GM12878 (cell line): ENCODE measurements around the gene NR2F6. TPM values are rescaled to one million over a fixed set of nuclear protein-coding genes. Genes with fewer than 3 reads are reported as not detected.

Source experiments
- ATAC-seq: fragments of 200-7000 bp; cut with Tn5 transposase; 3 replicates; pipeline ENCODE4 v1.9.1; 2020; ENCODE audit warnings: mild to moderate bottlenecking, moderate library complexity
- BruUV-seq: library from RNA; stranded (reverse); fragments of 400-500 nt; replicated peaks from 2 replicates; lab custom pipeline; 2021; lab: Mats Ljungman, UMichigan
- CTCF ChIA-PET: fragments of 300-600 bp; sonication (Branson Sonifier 250); formaldehyde crosslinking; extraction: SDS; loops from one replicate; lab custom pipeline; 2021; ENCODE audit warnings: inconsistent platforms; lab: Yijun Ruan, JAX
- POLR2A ChIA-PET: fragments of 350-600 bp; formaldehyde crosslinking; extraction: SDS; loops from one replicate; lab custom pipeline; 2021; ENCODE audit warnings: inconsistent platforms; lab: Charles Lee
- RAD21 ChIA-PET: fragments of 300-600 bp; sonication (Branson Sonifier 250); formaldehyde crosslinking; loops from one replicate; lab custom pipeline; 2023; ENCODE audit warnings: antibody characterized with exemption; ENCODE audit not compliant: unreplicated experiment; lab: Charles Lee
- SMC1A ChIA-PET: fragments of 300-600 bp; sonication (Branson Sonifier 250); formaldehyde crosslinking; loops from one replicate; lab custom pipeline; 2023; ENCODE audit not compliant: unreplicated experiment, uncharacterized antibody; lab: Charles Lee
- DNase-seq: peaks from one replicate; pipeline ENCODE4 v3.0.0-alpha.2; 2011; ENCODE audit warnings: low read depth, low spot score
- FAIRE-seq: peaks from 3 replicates; lab custom pipeline; 2011; peaks lifted over from hg19 to GRCh38; lab: Jason Lieb, UNC
- H2AFZ ChIP-seq: 2 replicates; pipeline ENCODE4 v1.6.0; 2011; ENCODE audit warnings: low read depth, low read length, control low read depth; ENCODE audit not compliant: control insufficient read depth
- H3K27ac ChIP-seq: 2 replicates; pipeline ENCODE4 v1.5.1; 2011; ENCODE audit warnings: control low read depth; ENCODE audit not compliant: control insufficient read depth, insufficient read depth
- H3K27me3 ChIP-seq, 2 experiments: replicated peaks in 1 of 2; 2 replicates each; pipeline versions ENCODE4 v1.6.0 to v1.6.1; 2011; ENCODE audit warnings: low read length in 1 of 2; ENCODE audit not compliant: control insufficient read depth in 2 of 2, insufficient read depth in 2 of 2
- H3K36me3 ChIP-seq, 2 experiments: 2 replicates each; pipeline ENCODE4 v1.5.1; 2011; ENCODE audit warnings: low read length in 1 of 2; ENCODE audit not compliant: control insufficient read depth in 2 of 2, insufficient read depth in 2 of 2
- H3K4me1 ChIP-seq: 2 replicates; pipeline ENCODE4 v1.6.1; 2011; ENCODE audit warnings: mild to moderate bottlenecking, low read length, moderate library complexity, mixed read lengths; ENCODE audit not compliant: control insufficient read depth, insufficient read depth
- H3K4me2 ChIP-seq: 2 replicates; pipeline ENCODE4 v1.6.0; 2011; ENCODE audit warnings: control low read depth; ENCODE audit not compliant: control insufficient read depth, insufficient read depth
- H3K4me3 ChIP-seq: fragments of 200-600 bp; sonication (generic); 2 replicates; pipeline ENCODE4 v1.5.1; 2016
- H3K79me2 ChIP-seq: 2 replicates; pipeline ENCODE4 v1.6.0; 2011; ENCODE audit warnings: low read length; ENCODE audit not compliant: control insufficient read depth, insufficient read depth
- H3K9ac ChIP-seq: 2 replicates; pipeline ENCODE4 v1.8.0; 2011; ENCODE audit warnings: low read length, control low read depth, mixed read lengths; ENCODE audit not compliant: control insufficient read depth, insufficient read depth
- H3K9me3 ChIP-seq: replicated peaks from 3 replicates; pipeline ENCODE4 v1.5.1; 2011; ENCODE audit warnings: mild to moderate bottlenecking, low read length; ENCODE audit not compliant: control insufficient read depth, insufficient read depth
- H4K20me1 ChIP-seq: 2 replicates; pipeline ENCODE4 v1.6.0; 2011; ENCODE audit not compliant: control insufficient read depth, insufficient read depth
- SUPT20H ChIP-seq: IDR thresholded peaks from 2 replicates; pipeline ENCODE4 v1.6.1; 2011; ENCODE audit warnings: low read depth, mild to moderate bottlenecking, low read length, moderate library complexity, borderline replicate concordance; ENCODE audit not compliant: control insufficient read depth
- TBL1XR1 ChIP-seq: IDR thresholded peaks from 2 replicates; pipeline ENCODE4 v1.6.1; 2012; ENCODE audit warnings: low read depth, low read length, improper control_type of control experiment
- WGBS: methylation state at CpG from one replicate; pipeline ENCODE4 v1.1.6; 2016; ENCODE audit warnings: low lambda C conversion rate; ENCODE audit not compliant: insufficient replicate concordance, insufficient coverage; ENCODE audit errors: missing lambda C conversion rate; 5-methylcytosine and 5-hydroxymethylcytosine counted together
- in situ Hi-C: fragments of 300-500 bp; cut with MboI; formaldehyde crosslinking; loops from 9 replicates; pipeline ENCODE4 v1.14.3; 2018; ENCODE audit warnings: mixed read lengths
- intact Hi-C: fragments of 100-400 bp; cut with micrococcal nuclease; formaldehyde crosslinking; loops from one replicate; pipeline ENCODE4 v1.14.2; 2022; ENCODE audit not compliant: unreplicated experiment
- polyA plus RNA-seq, 11 experiments: library from polyadenylated mRNA; depleted of rRNA in 4 of 11; unstranded in 6 of 11; stranded (reverse) in 5 of 11; fragments of >200 nt; fragmentation: Nextera tagmentation in 4 of 11; fragmentation: Illumina TruSeq in 1 of 11; extraction: Ambion mirVana in 4 of 11; extraction: Trizol in 1 of 11; gene quantifications; 1 replicate in 1 of 11; 2 replicates in 10 of 11; pipeline versions ENCODE4 v1.2.1 to v1.2.3, GENCODE V29; 2011 to 2016; ENCODE audit warnings: inconsistent platforms in 2 of 11, missing spikeins in 2 of 11, low read depth in 1 of 11
- total RNA-seq, 4 experiments: library from RNA; depleted of rRNA in 3 of 4; stranded (reverse); fragments of >200 nt in 3 of 4; fragmentation: Illumina TruSeq in 1 of 4; extraction: Trizol in 1 of 4; gene quantifications; 2 replicates each; pipeline versions ENCODE4 v1.2.1 to v1.2.3, GENCODE V29; 2013 to 2021
- TF ChIP-seq, protein P1 (sequence below): fragments of 450-650 bp; IDR thresholded peaks from 2 replicates; pipeline ENCODE4 v1.6.1; 2017; ENCODE audit warnings: borderline replicate concordance

The NR2F6 gene
- total and polyA plus RNA-seq, 10 of the 15 experiments (the other 5 are each of a cell fraction or from before 2014, with no cell fraction given): 0.18 to 15.5 (median 6.1) TPM

GRCh38 chr19:17286263-17286662 lies 40.5 kb upstream of the NR2F6 start:
- in situ Hi-C loops: loop anchor here (5.0 kb wide), 1 partner anchor 214 kb away; no protein-coding TSS in a partner anchor
- WGBS: 99% methylated on average over 11 of the region's 11 CpGs
- DNase-seq (no peak), ATAC-seq (no peak), FAIRE-seq (no peak)
- H3K4me3 ChIP-seq: no peak overlapping the region
- no peak overlapping the region for H2AFZ ChIP-seq
- no peaks in the 10 kb centered on the region; the same call in 1 of the 2 replicates for H3K79me2 ChIP-seq
- H3K36me3 ChIP-seq: peaks cover 0 to 7% of the 10 kb centered on the region in 2 experiments; a peak in 2 of 4 replicates
- H3K9me3 ChIP-seq: no peaks in the 10 kb centered on the region
- no peak overlapping the region for H3K27ac ChIP-seq
- ChIA-PET POLR2A (no interaction called here), SMC1A (no interaction called here), CTCF (interaction anchor here (1.0 to 1.4 kb wide), 2 partner anchors 19 to 103 kb away, joined by 3 read pairs; partner anchors contain the start of gene MRPL34), RAD21 (no interaction called here)
- intact Hi-C loops: no loop called here
- no peak overlapping the region for H3K9ac ChIP-seq
- H3K27me3 ChIP-seq: no peaks in the 10 kb centered on the region
- BruUV-seq: no TSS peak
- TF ChIP-seq SUPT20H (no peak), TBL1XR1 (no peak)
- TF ChIP-seq, protein P1, sequence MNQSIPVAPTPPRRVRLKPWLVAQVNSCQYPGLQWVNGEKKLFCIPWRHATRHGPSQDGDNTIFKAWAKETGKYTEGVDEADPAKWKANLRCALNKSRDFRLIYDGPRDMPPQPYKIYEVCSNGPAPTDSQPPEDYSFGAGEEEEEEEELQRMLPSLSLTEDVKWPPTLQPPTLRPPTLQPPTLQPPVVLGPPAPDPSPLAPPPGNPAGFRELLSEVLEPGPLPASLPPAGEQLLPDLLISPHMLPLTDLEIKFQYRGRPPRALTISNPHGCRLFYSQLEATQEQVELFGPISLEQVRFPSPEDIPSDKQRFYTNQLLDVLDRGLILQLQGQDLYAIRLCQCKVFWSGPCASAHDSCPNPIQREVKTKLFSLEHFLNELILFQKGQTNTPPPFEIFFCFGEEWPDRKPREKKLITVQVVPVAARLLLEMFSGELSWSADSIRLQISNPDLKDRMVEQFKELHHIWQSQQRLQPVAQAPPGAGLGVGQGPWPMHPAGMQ: no peak
- H3K4me1 ChIP-seq: peaks cover 7% of the 10 kb centered on the region
- H4K20me1 ChIP-seq: no peaks in the 10 kb centered on the region
- H3K4me2 ChIP-seq: no peak overlapping the region
